OCI-LY1 (cell line): ENCODE measurements around the gene TP53BP2.

Experiments
- H2AFZ ChIP-seq: fragments of 200-600 bp; sonication (generic), shearing (Covaris generic); 2 replicates; pipeline ENCODE4 v1.6.0; 2014; ENCODE audit warnings: antibody characterized with exemption, mild to moderate bottlenecking, low read length
- H3F3A ChIP-seq: fragments of 200-600 bp; sonication (generic), shearing (Covaris generic); 2 replicates; pipeline ENCODE4 v1.6.0; 2014; ENCODE audit warnings: mild to moderate bottlenecking, antibody characterized with exemption, low read length, moderate library complexity; ENCODE audit not compliant: insufficient read depth
- H3K27ac ChIP-seq: fragments of 200-600 bp; sonication (generic); 2 replicates; pipeline ENCODE4 v1.5.1; 2014; ENCODE audit warnings: low read length, mixed run types, mild to moderate bottlenecking, low read depth; ENCODE audit not compliant: poor library complexity, severe bottlenecking
- H3K27me3 ChIP-seq: fragments of 200-600 bp; sonication (generic); 2 replicates; pipeline ENCODE4 v1.6.0; 2014; ENCODE audit warnings: antibody characterized with exemption, mild to moderate bottlenecking, low read length, moderate library complexity; ENCODE audit not compliant: insufficient read depth
- H3K36me3 ChIP-seq: fragments of 200-600 bp; sonication (generic); 2 replicates; pipeline ENCODE4 v1.6.1; 2014; ENCODE audit warnings: mild to moderate bottlenecking, antibody characterized with exemption, low read length, moderate library complexity, mixed read lengths; ENCODE audit not compliant: insufficient read depth
- H3K4me1 ChIP-seq: fragments of 200-600 bp; sonication (generic); 2 replicates; pipeline ENCODE4 v1.5.1; 2014; ENCODE audit warnings: mild to moderate bottlenecking, low read length, moderate library complexity; ENCODE audit not compliant: insufficient read depth, severe bottlenecking
- H3K4me2 ChIP-seq: fragments of 200-600 bp; sonication (generic), shearing (Covaris generic); 2 replicates; pipeline ENCODE4 v1.6.1; 2014; ENCODE audit warnings: low read length
- H3K4me3 ChIP-seq: fragments of 200-600 bp; sonication (generic); 2 replicates; pipeline ENCODE4 v1.5.1; 2014; ENCODE audit warnings: low read length, low read depth, mild to moderate bottlenecking, mixed read lengths; ENCODE audit not compliant: poor library complexity, severe bottlenecking
- H3K79me2 ChIP-seq: fragments of 200-600 bp; shearing (Covaris generic); 2 replicates; pipeline ENCODE4 v1.6.1; 2016; ENCODE audit warnings: mixed run types, low read length, mixed read lengths; ENCODE audit not compliant: insufficient read depth
- H3K9ac ChIP-seq: fragments of 200-600 bp; sonication (generic), shearing (Covaris generic); 2 replicates; pipeline ENCODE4 v1.6.1; 2014; ENCODE audit warnings: mild to moderate bottlenecking, low read length, mixed read lengths
- H3K9me2 ChIP-seq: fragments of 200-600 bp; sonication (generic), shearing (Covaris generic); 2 replicates; pipeline ENCODE4 v1.6.1; 2014; ENCODE audit warnings: low read depth, mild to moderate bottlenecking, low read length, mixed read lengths
- H3K9me3 ChIP-seq: fragments of 200-600 bp; shearing (Covaris generic); 2 replicates; pipeline ENCODE4 v1.6.1; 2014; ENCODE audit warnings: low read length, mixed read lengths
- H4K20me1 ChIP-seq: fragments of 200-600 bp; sonication (generic), shearing (Covaris generic); 2 replicates; pipeline ENCODE4 v1.6.0; 2016; ENCODE audit warnings: mild to moderate bottlenecking, low read length; ENCODE audit not compliant: insufficient read depth
- EZH2 ChIP-seq: fragments of 200-600 bp; sonication (generic), shearing (Covaris generic); IDR thresholded peaks from 2 replicates; pipeline ENCODE4 v1.8.0; 2017; ENCODE audit warnings: borderline replicate concordance, mixed run types, mild to moderate bottlenecking, antibody characterized with exemption, low read length, moderate library complexity, mixed read lengths
- TF ChIP-seq, protein P1 (sequence below): fragments of 200-600 bp; sonication (generic), shearing (Covaris generic); IDR thresholded peaks from 2 replicates; pipeline ENCODE4 v1.5.1; 2017; ENCODE audit warnings: mild to moderate bottlenecking, antibody characterized with exemption, low read length, moderate library complexity, mixed read lengths

TP53BP2 gene

DNA sequence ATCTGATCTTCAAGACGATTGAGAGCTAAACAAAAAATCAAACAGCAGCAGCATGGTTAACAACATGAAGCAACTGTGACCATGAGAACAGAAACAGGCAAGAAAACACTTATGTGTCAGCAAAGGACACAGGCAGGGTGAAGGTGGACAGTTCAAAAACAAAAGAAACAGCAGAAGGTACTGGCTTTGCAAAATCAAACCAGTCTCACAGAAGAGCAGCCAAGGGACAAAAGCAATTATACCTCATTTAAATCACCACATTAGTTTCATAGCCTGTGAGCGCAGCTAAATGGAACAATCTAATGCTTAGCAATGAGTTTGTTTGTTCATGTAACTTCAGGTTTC is 74.3 kb downstream of the TP53BP2 start:
- Histone ChIP-seq H3K4me1 (no peaks in the 10 kb centered on the region), H3K4me2 (no peak overlapping the region)

GRCh38 chr1:223770621-223771315 is 75.0 kb downstream of the TP53BP2 start:
- Histone ChIP-seq H4K20me1 (no peaks in the 10 kb centered on the region), H3K27me3 (no peaks in the 10 kb centered on the region), H3K4me2 (no peak overlapping the region), H3K4me3 (no peak overlapping the region), H3K27ac (no peak overlapping the region), H3F3A (no peaks in the 10 kb centered on the region), H3K9ac (no peak overlapping the region), H3K9me2 (no peaks in the 10 kb centered on the region), H3K36me3 (no peaks in the 10 kb centered on the region), H3K79me2 (no peaks in the 10 kb centered on the region), H3K4me1 (no peaks in the 10 kb centered on the region), H2AFZ (no peak overlapping the region), H3K9me3 (no peaks in the 10 kb centered on the region; the same call in 1 of the 2 replicates)
- TF ChIP-seq, protein P1, sequence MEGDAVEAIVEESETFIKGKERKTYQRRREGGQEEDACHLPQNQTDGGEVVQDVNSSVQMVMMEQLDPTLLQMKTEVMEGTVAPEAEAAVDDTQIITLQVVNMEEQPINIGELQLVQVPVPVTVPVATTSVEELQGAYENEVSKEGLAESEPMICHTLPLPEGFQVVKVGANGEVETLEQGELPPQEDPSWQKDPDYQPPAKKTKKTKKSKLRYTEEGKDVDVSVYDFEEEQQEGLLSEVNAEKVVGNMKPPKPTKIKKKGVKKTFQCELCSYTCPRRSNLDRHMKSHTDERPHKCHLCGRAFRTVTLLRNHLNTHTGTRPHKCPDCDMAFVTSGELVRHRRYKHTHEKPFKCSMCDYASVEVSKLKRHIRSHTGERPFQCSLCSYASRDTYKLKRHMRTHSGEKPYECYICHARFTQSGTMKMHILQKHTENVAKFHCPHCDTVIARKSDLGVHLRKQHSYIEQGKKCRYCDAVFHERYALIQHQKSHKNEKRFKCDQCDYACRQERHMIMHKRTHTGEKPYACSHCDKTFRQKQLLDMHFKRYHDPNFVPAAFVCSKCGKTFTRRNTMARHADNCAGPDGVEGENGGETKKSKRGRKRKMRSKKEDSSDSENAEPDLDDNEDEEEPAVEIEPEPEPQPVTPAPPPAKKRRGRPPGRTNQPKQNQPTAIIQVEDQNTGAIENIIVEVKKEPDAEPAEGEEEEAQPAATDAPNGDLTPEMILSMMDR: no peak
- no peak for TF ChIP-seq EZH2

More for the DNA sequence above, 74.3 kb downstream of the TP53BP2 start:
- H3K79me2 ChIP-seq: no peaks in the 10 kb centered on the region
- H3K36me3 ChIP-seq: no peaks in the 10 kb centered on the region
- no peak overlapping the region for H3K27ac ChIP-seq
- H3K4me3 ChIP-seq: no peak overlapping the region
- no peaks in the 10 kb centered on the region for H3F3A ChIP-seq
- H3K9me3 ChIP-seq: no peaks in the 10 kb centered on the region; the same call in 1 of the 2 replicates
- H3K27me3 ChIP-seq: no peaks in the 10 kb centered on the region
- no peak overlapping the region for H3K9ac ChIP-seq
- no peaks in the 10 kb centered on the region for H3K9me2 ChIP-seq
- H4K20me1 ChIP-seq: no peaks in the 10 kb centered on the region
- no peak overlapping the region for H2AFZ ChIP-seq
- TF ChIP-seq EZH2: no peak
- TF ChIP-seq, protein P1: no peak

- H3K36me3 ChIP-seq: no peaks in the 10 kb centered on the region
- H3K4me3 ChIP-seq: no peak overlapping the region
- TF ChIP-seq, protein P1: no peak
- TF ChIP-seq EZH2: no peak
- H3K4me1 ChIP-seq: no peaks in the 10 kb centered on the region
- H3K4me2 ChIP-seq: no peak overlapping the region
- no peak overlapping the region for H3K9ac ChIP-seq
- H3K79me2 ChIP-seq: no peaks in the 10 kb centered on the region
- H3K27ac ChIP-seq: no peak overlapping the region
- no peaks in the 10 kb centered on the region for H3F3A ChIP-seq
- H3K9me2 ChIP-seq: no peaks in the 10 kb centered on the region
- H3K27me3 ChIP-seq: no peaks in the 10 kb centered on the region
- H3K9me3 ChIP-seq: no peaks in the 10 kb centered on the region; the same call in 1 of the 2 replicates
- no peaks in the 10 kb centered on the region for H4K20me1 ChIP-seq
- no peak overlapping the region for H2AFZ ChIP-seq
Observed at GRCh38 chr1:223765719-223766340, 79.9 kb downstream of the TP53BP2 start.
